ENCODE data around the gene JAK1. TPM values are rescaled to one million over a fixed set of nuclear protein-coding genes. Genes with fewer than 3 reads are reported as not detected.

Gene JAK1
- total and polyA plus RNA-seq, 2 donors (not counting 3 experiments of a cell fraction or from before 2014, with no cell fraction given), result 68.8 to 177 TPM

- no peaks in the 10 kb centered on the region for H3K27me3 ChIP-seq (ENCODE audit: control insufficient read depth in 2 of 2, insufficient read depth in 2 of 2, low read length in 2 of 2)
- H3K27ac ChIP-seq (ENCODE audit: insufficient read depth, low read depth, low read length), result peak overlapping the region; percentile 68
- H3K9me1 ChIP-seq (replicated peaks; ENCODE audit: control insufficient read depth, extremely low read depth, insufficient read depth, low read length), result no peaks in the 10 kb centered on the region
- TF ChIP-seq POLR2AphosphoS5 (IDR thresholded peaks at IDR 0.05; ENCODE audit: insufficient read depth, low read depth, low read length) (no peak), POLR2A (IDR thresholded peaks at IDR 0.05; ENCODE audit: low read depth, low read length) (no peak), GATA2 (IDR thresholded peaks at IDR 0.05; ENCODE audit: insufficient read depth, insufficient read length, low read depth, low read length) (no peak), MYC (IDR thresholded peaks at IDR 0.05; ENCODE audit: low read depth, low read length) (no peak), MAX (IDR thresholded peaks at IDR 0.05; ENCODE audit: insufficient read depth, insufficient read length) (no peak), CTCF (IDR thresholded peaks at IDR 0.05; ENCODE audit: extremely low read depth in 1 of 2, insufficient read depth in 1 of 2, low read depth in 1 of 2, low read length in 2 of 2) (no peak), EZH2 (IDR thresholded peaks at IDR 0.05; ENCODE audit: borderline replicate concordance, low read depth, low read length, severe bottlenecking) (no peak), JUN (IDR thresholded peaks at IDR 0.05; ENCODE audit: borderline replicate concordance, insufficient read depth, insufficient read length, low read depth) (no peak), FOS (IDR thresholded peaks at IDR 0.05; ENCODE audit: borderline replicate concordance, insufficient read depth, low read length) (no peak)
- H3K4me2 ChIP-seq (ENCODE audit: insufficient read depth, low read length), result peak overlapping the region; percentile 68
- dilution Hi-C loops (cut with MboI; ENCODE audit: extremely low pct_ligation_motif_present, low sequenced_read_pairs), result no loop called here
- FAIRE-seq (no peak), DNase-seq (ENCODE audit: low read depth, low spot score) (no peak)
- H4K20me1 ChIP-seq (replicated peaks; ENCODE audit: control insufficient read depth, extremely low read depth, insufficient read depth, low read length), result no peaks in the 10 kb centered on the region
- ChIA-PET CTCF (interaction anchor here (0.6 to 1.7 kb wide), 5 partner anchors 14 to 210 kb away, joined by 3 to 7 read pairs (median 5); partner anchors contain the start of gene JAK1), POLR2A (interaction anchor here (1.5 kb wide), 1 partner anchor 101 kb away, joined by 5 read pairs; the partner anchor contains the start of gene JAK1)
- no peak overlapping the region for H2AFZ ChIP-seq (ENCODE audit: low read depth, low read length)
- no peaks in the 10 kb centered on the region for H3K9me3 ChIP-seq (replicated peaks; ENCODE audit: control insufficient read depth, insufficient read depth, low read length)
- intact Hi-C loops (cut with micrococcal nuclease), result loop anchor here (2.0 kb wide), 3 partner anchors 100 to 202 kb away; no protein-coding TSS in a partner anchor
- no peak overlapping the region for H3K4me3 ChIP-seq (replicated peaks in 1 of 3; ENCODE audit: insufficient read depth in 1 of 3, low read depth in 1 of 3, low read length in 3 of 3)
- H3K9ac ChIP-seq (replicated peaks; ENCODE audit: extremely low read depth, insufficient read depth, low read length), result peak overlapping the region; percentile 25
- BruUV-seq (replicated peaks), result no TSS peak
- H3K79me2 ChIP-seq (ENCODE audit: control insufficient read depth, insufficient read depth, low read length), result peaks cover 11% of the 10 kb centered on the region
- H3K4me1 ChIP-seq (ENCODE audit: control insufficient read depth, extremely low read depth, insufficient read depth, low read length), result peaks cover 31% of the 10 kb centered on the region
- H3K36me3 ChIP-seq (ENCODE audit: control insufficient read depth in 2 of 2, extremely low read depth in 1 of 2, insufficient read depth in 2 of 2, low read length in 2 of 2), result peaks cover 10 to 12% of the 10 kb centered on the region in 2 experiments
These were observed 101.1 kb downstream of the JAK1 start for GRCh38 chr1:64865105-64865757.

All from endothelial cell of umbilical vein (primary cell).